HG02610 (cell line): Measurements from ENCODE around the gene PCBP4.

Source experiments
- ATAC-seq: cut with Tn5 transposase; IDR thresholded peaks from one replicate; pipeline ENCODE4 v1.9.1; 2021; ENCODE audit warnings: mild to moderate bottlenecking, moderate library complexity; ENCODE audit not compliant: unreplicated experiment

The PCBP4 gene

DNA sequence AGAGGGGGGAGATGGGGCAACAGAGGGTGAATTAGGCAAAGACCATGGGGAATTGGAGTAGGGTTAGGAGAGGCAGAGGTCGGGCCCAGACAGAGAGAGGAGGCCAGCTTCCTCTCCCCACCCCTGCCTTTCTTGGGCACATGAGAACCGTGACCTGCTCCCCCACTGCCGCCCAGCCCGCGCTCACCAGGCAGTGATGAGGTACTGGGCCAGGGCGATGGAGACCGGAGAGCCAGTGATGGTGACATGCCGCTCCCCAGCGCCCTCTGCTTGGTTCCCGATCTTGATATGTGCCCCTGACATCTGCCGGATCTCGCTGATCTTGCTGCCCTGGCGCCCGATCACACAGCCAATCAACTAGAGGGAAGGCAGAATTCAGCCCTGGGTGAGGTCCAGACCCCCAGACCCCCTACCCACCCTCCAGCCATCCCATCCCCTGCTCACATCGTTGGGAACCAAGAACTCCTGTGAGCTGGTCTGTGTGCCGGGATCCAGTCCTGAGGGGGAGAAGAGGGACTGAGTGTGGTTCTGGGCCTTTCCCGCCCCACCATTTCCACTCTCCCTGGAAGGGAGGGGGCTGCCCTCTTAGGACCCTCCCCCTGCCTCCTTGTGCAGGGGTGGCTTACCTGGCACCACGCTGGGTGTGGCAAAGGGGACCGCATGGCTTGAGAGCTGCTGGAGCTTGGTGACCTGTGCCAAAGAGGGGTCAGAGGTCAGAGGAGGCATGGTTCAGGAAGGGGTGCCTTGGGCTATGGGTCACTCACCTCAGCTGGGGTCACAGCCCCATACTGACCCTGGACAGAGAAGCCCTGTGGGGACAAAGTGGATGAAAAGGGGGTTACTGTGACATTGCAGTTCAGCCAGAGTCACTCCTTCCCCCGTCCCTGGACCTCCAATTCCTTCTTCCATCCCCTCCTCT, 8.4 kb downstream of the PCBP4 start:
- no peak for ATAC-seq

DNA sequence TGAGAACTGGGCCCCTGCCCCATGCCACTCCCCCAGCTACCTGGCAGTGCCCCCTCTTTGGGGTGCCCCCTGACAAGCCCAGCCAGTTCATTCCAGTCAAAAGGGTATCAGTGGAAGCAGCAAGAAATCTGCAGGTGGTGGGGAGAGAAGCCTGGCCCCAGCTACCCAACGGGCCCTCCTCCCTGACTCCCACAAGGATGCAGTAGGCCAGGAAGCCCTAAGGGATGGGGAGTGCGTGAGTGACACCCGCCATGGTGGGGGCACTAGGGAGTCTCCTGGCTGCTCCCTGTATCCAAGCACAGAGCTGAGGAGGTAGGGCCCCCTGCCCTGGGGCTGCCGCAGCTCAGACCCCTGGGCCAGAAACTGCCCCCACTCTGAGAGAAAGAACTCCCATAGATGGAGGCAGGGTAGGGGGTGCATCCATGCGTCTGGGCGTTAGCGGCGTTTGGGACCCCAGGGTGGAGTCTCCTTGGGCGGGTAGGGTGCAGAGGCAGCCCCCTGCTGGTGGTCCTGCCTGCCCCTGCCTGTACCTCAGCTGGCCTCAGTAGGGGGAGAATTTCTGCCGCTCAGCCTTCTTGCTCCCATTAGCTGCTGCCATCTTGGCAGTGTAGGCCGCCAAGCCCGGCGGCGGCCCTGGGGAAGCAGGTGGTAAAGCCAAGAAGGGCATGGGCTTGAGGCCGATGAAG, 9.6 kb downstream of the PCBP4 start:
- ATAC-seq: no peak

DNA sequence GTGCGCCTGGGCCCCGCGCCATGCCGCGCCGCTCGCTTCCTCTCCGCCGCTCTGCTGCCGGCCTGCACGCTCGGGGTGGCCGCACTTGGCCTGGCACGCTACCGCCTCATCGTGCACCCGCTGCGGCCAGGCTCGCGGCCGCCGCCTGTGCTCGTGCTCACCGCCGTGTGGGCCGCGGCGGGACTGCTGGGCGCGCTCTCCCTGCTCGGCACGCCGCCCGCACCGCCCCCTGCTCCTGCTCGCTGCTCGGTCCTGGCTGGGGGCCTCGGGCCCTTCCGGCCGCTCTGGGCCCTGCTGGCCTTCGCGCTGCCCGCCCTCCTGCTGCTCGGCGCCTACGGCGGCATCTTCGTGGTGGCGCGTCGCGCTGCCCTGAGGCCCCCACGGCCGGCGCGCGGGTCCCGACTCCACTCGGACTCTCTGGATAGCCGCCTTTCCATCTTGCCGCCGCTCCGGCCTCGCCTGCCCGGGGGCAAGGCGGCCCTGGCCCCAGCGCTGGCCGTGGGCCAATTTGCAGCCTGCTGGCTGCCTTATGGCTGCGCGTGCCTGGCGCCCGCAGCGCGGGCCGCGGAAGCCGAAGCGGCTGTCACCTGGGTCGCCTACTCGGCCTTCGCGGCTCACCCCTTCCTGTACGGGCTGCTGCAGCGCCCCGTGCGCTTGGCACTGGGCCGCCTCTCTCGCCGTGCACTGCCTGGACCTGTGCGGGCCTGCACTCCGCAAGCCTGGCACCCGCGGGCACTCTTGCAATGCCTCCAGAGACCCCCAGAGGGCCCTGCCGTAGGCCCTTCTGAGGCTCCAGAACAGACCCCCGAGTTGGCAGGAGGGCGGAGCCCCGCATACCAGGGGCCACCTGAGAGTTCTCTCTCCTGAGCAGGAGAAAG, 11.1 kb downstream of the PCBP4 start:
- no peak for ATAC-seq

DNA sequence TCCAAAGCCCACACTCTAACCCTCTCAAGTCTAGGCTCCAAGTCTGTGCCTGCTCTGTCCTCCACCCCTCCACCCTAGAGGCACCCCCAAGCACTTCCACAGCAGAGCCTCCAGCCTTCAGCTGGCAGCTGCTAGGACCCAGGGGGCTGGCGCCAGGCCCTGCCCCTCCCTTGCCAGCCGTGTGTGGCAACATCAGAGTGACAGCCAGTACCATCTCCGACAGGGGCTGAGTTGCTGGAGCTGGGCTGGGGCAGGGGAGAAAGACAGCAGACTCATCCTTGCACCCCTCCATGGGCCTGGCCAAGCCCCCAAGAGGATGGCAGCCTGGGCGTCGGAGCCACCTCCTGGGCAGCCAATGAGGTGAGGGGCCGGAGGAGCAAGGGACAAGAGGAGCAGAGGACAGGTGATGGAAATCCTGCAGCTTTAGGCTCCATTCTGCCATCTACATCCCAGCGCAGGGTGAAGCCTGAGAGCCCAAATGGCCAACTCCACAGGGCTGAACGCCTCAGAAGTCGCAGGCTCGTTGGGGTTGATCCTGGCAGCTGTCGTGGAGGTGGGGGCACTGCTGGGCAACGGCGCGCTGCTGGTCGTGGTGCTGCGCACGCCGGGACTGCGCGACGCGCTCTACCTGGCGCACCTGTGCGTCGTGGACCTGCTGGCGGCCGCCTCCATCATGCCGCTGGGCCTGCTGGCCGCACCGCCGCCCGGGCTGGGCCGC, 11.9 kb downstream of the PCBP4 start, which contains the start of gene GPR62:
TSS of gene GPR62 (plus strand) at position 207 of the 718 bp plus-strand sequence. CDS start at position 479, 272 bp downstream.
- ATAC-seq: no peak

DNA sequence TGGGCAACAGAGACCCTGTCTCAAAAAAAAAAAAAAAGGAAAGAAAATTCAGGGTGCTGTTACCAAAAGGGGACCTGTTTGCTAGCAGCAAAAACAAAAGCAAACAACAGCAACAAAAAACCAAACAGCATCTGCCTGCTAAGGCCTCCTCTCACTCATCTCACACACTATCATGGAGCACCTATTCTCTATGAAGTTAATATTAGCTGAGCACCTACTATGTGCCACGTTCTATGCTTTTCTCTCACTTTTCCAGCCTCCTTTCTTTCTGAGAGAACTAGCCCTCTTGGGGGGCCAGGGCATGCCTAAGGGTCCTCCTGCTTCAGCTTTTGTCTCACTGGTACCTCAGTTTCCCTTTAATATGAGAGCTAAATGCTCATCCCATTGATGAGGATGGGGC, 12.5 kb downstream of the PCBP4 start:
- no peak for ATAC-seq

DNA sequence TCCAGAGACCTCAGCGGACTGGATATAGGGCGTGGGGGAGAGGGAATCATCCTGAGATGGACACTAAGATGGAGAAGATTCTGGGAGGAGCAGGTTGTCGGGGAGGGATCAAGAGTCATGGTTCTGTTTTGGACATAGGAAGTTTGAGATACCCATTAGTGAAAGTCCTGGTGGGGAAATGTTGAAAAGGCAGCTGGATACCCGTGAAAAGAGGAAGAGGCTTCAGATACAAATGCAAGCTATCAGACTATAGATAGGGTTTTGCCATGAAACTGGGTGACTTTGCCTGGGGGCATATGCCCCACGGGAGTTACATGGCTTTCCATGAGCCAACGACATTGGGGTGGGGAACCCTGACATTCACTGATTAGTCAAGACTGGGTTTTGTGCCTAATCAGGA, 13.1 kb downstream of the PCBP4 start:
- ATAC-seq: no peak

DNA sequence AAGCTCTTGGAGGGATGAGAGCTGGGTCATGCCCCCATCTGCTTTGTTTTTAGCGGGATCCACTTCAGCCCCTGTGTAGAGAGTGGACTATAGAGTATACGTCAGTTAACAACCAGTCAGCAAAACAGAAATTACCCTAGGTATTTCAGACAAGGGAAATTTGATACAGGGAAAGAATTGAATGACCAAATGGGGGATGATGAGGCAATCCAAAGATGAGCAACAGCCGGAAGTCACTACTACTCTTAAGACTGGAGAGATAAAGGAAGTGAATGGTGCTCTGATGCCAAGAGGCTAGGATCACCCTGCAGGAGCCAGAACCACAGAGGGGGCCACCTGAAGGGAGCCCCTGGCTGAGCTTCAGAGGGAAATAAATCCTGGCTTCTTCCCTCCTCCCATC, 13.8 kb downstream of the PCBP4 start:
- no peak for ATAC-seq

DNA sequence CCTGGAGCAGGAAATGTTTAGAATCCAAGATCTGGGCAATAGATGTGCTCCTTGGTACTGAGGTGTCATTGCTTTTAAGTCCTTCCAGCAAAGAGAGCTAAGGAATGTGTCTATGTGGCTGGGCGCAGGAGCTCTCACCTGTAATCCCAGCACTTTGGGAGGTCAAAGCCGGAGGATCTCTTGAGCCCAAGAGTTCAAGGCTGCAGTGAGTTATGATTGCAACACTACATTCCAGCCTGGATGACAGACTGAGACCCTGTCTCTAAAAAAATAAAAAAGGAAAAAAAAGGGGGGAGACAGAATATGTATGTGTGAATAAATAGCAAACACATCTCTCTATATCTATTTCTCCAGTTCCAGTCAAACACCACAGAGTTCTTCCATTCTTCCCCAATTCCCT, 16.4 kb downstream of the PCBP4 start:
- no peak for ATAC-seq

DNA sequence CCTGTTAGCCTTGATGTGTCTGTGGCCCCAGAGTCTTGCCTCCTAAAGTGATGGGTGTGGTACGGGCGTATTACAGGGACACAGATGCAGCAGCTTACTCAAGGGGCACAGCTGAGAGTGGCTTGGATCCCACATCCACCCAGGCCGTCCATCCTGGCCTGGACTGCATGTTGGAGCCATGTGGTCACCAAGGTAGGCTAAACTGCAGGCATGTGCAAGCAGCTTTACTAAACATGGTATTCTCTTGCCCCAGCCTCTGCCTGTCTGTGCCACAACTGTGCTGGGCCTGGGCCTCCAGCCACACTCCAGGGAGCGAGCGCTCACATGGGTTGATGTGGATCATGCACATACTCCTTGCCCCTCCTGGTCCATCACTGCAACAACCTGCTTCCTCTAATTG, 18.1 kb downstream of the PCBP4 start:
- ATAC-seq: no peak

DNA sequence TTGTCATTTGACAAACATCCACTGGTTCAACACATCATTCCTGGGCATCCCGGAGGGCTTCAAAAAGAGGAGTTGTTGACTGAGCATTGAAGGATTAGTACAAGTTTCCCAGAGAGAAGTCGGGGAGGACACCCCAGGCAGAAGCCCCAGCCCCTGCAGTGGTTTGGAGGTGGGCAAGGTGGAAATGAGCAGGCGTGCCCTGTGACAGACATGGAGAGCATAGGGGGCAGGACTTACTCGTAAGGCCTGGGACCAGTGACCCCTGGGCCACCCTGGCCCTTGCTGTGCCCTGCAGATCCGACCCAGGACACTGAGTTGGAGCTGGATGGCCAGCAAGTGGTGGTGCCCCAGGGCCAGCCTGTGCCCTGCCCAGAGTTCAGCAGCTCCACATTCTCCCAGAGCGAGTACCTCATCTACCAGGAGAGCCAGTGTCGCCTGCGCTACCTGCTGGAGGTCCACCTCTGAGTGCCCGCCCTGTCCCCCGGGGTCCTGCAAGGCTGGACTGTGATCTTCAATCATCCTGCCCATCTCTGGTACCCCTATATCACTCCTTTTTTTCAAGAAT, 19.2 kb downstream of the PCBP4 start:
- no peak for ATAC-seq

DNA sequence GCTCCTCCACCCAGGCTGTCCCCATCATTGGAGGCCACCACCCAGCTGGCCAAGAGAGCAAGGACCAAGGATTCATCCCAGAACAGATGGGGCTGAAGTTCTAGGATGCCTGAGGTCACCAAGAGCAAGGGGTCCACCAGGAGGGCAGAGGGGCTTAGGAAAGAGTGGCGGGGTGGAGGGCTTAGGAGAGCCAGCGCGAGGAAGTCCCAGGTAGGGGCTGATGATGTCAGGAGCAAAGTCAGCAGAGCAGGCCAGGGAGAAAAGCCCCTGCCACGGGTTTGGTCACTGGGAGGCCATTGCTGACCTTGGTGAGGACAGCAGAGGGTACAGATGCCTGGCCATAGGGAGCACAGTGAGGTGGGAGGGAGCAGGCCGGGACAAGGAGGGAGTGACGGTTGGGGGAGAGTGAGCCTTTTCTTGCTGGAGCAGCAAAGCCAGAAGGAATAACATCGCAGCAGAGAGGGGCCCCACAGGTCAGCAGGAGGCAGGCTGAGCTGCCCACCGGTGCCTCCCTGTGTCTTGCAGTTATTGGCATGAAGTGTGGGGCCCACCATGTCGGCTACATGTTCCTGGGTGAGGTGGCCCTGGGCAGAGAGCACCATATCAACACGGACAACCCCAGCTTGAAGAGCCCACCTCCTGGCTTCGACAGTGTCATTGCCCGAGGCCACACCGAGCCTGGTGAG, 19.9 kb downstream of the PCBP4 start:
- no peak for ATAC-seq

DNA sequence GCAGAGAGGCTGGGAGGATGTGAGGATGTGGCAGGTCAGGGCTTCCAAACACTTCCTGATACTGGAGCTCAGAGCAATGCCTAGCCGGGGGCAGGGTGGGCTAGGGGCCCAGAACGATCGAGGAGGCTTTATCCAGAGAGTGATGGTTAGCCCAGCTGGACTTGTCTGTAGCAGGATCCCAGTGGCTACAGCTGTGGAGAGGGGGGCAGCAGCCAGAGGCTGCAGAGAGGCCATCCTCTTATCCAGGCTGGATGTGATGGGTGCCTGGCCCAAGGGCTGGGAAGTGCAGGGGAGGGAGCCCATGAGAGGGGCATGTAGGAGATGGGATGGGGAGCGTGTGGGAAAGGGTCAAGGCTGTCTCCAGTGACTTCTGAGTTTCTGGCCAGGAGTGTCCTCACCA, 20.5 kb downstream of the PCBP4 start:
- ATAC-seq: no peak

DNA sequence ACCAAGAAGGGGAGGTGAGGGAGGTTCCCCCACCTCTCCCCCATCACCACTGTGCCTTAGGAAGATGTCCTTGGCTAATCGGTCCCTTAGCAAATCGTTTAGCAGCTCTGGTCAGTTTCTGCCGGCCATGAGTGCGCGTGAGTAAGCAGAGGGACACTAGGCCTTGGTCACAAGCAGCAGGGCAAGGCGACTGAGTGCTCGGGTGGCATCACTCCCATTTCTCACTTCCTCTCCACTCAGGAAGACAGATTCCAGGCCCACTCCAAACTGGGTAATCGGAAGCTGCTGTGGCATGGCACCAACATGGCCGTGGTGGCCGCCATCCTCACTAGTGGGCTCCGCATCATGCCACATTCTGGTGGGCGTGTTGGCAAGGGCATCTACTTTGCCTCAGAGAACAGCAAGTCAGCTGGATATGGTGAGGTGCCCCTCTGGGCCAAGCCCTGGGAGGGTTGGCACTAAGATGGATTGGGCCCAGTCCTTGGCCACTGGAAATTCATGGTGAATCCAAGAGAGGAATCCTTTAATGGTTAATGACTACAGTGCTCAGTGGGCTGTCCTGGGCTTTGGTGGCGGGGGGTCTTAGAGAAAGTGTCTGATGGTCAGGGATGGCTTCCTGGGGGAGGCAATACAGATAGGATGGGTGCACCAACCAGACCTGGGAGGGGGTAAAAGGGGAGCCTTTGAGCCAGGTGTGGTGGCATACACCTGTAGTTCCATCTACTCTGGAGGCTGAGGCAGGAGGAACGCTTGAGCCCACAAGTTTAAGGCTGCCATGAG, 21.1 kb downstream of the PCBP4 start:
- no peak for ATAC-seq

DNA sequence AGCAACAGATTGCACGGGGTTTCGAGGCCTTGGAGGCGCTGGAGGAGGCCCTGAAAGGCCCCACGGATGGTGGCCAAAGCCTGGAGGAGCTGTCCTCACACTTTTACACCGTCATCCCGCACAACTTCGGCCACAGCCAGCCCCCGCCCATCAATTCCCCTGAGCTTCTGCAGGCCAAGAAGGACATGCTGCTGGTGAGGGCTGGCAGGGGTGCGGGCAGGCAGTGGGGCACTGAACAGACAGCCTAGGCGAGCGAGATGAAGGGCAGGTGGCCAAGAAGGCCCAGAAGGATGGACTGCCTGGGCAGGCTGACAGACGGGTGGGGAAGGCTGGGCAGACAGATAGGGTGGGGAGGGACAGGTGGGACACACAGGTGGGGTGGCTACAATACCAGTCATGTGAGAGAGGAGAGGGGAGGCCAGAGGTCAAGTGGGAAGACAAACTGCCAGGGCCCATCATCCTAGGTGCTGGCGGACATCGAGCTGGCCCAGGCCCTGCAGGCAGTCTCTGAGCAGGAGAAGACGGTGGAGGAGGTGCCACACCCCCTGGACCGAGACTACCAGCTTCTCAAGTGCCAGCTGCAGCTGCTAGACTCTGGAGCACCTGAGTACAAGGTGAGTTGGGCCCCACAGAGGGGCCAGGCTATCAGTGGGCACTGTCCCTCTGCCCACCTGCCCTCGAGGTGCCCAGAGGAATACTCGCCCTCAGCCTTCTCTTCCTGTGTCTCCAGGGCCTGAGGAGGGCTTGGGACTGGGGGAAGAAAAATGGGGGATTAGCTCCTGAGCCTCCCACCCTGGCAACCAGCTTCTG, 22.0 kb downstream of the PCBP4 start:
- no peak for ATAC-seq

DNA sequence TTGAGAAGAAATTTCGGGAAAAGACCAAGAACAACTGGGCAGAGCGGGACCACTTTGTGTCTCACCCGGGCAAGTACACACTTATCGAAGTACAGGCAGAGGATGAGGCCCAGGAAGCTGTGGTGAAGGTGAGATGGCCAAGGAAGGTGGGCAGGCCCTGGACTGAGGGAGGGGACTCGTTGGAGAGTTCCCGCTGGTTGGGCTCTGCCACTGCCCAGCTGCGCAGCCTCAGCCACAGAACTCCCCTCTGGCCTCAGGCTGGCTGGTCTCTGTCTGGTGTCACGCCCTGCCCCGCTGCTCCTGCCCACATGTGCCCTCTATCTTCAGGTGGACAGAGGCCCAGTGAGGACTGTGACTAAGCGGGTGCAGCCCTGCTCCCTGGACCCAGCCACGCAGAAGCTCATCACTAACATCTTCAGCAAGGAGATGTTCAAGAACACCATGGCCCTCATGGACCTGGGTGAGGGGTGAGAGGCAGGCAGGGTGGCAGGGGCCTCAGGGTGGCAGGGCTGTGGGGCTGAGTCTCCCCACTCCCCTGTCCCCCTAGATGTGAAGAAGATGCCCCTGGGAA, 22.7 kb downstream of the PCBP4 start:
- no peak for ATAC-seq

DNA sequence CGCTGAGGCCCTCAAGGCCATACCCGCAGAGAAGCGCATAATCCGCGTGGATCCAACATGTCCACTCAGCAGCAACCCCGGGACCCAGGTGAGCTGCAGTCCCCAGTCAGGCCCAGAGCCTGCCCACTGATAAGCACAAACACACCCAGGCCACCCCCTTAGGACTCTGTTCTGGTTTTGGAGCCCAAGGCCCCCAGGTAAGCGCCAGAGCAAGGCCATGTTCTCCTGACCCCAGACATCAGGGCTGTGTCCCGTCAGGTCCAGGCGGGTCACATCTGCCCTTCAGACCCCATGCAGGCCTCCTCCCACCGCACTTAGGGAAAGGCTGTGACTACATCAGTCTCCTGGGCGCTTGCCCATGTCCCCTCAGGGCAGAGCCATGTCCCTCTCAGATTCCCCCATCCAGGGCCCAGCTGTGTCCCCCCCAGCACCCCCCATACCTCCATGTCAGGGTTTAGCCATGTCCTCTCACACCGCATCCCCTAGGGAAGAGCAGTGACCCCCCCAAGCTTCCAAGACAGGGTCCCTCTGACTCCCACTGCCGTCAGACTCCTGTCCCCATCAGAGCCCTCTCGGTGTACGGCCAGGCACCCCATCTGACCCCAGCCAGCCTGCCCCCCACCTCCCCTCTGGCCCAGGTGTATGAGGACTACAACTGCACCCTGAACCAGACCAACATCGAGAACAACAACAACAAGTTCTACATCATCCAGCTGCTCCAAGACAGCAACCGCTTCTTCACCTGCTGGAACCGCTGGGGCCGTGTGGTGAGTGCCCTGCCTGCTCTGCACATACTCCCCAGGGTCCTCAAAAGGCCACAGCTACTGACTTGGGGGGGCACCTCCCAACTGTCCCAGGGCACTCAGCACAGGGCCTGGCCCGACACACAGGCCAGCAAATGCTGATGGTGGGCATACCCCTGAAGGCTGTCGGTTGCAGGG, 23.5 kb downstream of the PCBP4 start:
- ATAC-seq: no peak
